ENCODE data around the gene ANAPC2. TPM values are rescaled to one million over a fixed set of nuclear protein-coding genes. Genes with fewer than 3 reads are reported as not detected.

Gene ANAPC2
- total RNA-seq, 4 donors from 2014 or later, result 14.0 to 34.1 (median 25.1) TPM

DNA sequence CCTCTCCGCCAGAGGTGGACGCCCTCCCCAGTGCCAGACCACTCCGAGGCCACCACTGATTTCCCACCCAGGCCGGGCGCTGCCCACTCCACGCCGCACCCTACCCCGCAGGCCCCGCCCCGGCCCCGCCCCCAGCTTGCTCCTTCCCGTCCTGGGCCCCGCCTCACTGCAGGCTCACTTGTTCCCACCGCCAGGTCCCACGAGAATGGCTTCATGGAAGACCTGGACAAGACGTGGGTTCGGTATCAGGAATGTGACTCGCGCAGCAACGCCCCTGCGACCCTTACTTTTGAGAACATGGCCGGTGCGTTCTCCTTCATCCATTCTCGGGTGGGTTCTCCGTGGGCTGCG lies 25.0 kb downstream of the ANAPC2 start:
- Histone ChIP-seq H3K4me1 (peaks cover 24 to 46% (median 28%) of the 10 kb centered on the region in 3 donors), H3K27me3 (peaks cover 41 to 100% (median 75%) of the 10 kb centered on the region in 4 donors), H3K36me3 (no peaks in the 10 kb centered on the region), H3K9me3 (no peaks in the 10 kb centered on the region), H3K4me3 (peak overlapping the region in 3 of 4 donors; percentile 22 to 60 (median 39)), H3K27ac (no peak overlapping the region)
- 50% methylated on average over 4 of the region's 26 CpGs; no CpG with 5 or more reads in 1 of the 2 donors for WGBS, 2 donors
- intact Hi-C loops (cut with DNase I), result no loop called here
- TF ChIP-seq POLR2A (IDR thresholded peaks at IDR 0.05), result no peak
- TF ChIP-seq, protein P1, sequence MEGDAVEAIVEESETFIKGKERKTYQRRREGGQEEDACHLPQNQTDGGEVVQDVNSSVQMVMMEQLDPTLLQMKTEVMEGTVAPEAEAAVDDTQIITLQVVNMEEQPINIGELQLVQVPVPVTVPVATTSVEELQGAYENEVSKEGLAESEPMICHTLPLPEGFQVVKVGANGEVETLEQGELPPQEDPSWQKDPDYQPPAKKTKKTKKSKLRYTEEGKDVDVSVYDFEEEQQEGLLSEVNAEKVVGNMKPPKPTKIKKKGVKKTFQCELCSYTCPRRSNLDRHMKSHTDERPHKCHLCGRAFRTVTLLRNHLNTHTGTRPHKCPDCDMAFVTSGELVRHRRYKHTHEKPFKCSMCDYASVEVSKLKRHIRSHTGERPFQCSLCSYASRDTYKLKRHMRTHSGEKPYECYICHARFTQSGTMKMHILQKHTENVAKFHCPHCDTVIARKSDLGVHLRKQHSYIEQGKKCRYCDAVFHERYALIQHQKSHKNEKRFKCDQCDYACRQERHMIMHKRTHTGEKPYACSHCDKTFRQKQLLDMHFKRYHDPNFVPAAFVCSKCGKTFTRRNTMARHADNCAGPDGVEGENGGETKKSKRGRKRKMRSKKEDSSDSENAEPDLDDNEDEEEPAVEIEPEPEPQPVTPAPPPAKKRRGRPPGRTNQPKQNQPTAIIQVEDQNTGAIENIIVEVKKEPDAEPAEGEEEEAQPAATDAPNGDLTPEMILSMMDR (IDR thresholded peaks at IDR 0.05), result no peak
- DNase-seq, result no peak

DNA sequence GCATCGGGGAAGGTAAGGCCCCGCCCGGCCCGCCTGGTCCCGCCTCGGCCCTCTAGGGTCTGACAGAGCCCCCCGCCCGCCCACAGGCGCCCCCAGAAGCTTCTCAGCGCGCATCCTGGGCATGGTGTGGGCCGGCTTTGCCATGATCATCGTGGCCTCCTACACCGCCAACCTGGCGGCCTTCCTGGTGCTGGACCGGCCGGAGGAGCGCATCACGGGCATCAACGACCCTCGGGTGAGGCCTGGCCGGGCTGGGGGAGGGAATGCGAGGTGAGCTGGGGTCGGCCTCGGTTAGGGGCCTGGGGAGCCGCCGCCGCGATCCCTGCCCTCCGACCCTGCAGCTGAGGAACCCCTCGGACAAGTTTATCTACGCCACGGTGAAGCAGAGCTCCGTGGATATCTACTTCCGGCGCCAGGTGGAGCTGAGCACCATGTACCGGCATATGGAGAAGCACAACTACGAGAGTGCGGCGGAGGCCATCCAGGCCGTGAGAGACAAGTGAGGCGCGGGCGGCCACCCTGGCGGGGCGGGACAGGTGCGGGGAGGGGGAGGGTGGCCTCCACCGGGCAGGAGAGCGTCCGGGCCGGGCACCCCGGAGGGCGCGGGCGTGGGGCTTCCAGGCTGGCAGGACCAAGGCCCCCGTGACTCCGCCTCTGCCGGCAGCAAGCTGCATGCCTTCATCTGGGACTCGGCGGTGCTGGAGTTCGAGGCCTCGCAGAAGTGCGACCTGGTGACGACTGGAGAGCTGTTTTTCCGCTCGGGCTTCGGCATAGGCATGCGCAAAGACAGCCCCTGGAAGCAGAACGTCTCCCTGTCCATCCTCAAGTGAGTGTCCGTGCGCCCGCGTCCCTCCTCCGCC lies 25.6 kb downstream of the ANAPC2 start:
- TF ChIP-seq, protein P1 (IDR thresholded peaks at IDR 0.05), result peak in 2 of 6 experiments; percentile 9 to 26
- no peak for TF ChIP-seq POLR2A (IDR thresholded peaks at IDR 0.05)

DNA sequence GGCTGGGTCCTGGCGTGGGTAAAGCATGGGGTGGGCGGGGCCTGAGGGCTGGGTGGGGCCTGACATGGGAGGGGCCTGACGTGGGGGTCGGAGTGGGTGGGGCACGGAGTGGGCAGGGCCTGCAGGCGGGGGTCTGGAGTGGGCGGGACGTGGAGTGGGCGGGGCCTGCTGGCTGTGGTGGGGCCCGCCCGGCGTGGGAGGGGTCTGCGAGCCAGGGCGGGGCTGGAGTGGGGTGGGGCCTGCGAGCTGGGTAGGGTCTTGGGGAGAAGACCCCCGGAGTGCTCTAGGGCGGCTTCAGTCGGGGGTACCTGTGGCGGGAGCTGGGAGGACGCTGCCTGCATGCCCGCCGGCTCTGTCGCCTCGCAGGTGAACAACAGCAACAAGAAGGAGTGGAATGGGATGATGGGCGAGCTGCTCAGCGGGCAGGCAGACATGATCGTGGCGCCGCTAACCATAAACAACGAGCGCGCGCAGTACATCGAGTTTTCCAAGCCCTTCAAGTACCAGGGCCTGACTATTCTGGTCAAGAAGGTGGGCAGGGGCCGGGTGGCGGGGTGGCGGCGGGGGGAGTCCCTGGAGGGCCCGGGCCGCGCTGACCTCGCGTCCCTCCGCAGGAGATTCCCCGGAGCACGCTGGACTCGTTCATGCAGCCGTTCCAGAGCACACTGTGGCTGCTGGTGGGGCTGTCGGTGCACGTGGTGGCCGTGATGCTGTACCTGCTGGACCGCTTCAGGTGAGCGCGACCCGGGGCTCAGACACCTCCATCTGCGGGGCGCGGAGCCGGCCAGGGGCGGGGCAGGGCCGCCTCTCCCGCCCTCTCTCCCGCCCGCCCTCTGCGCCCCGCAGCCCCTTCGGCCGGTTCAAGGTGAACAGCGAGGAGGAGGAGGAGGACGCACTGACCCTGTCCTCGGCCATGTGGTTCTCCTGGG lies 26.5 kb downstream of the ANAPC2 start:
- intact Hi-C loops (cut with DNase I), result no loop called here
- peaks cover 15 to 38% (median 21%) of the 10 kb centered on the region in 3 donors for H3K4me1 ChIP-seq
- no peaks in the 10 kb centered on the region for H3K36me3 ChIP-seq
- no peak overlapping the region for H3K27ac ChIP-seq
- H3K4me3 ChIP-seq, result peak overlapping the region in 3 of 4 donors; percentile 22 to 60 (median 39)
- no peaks in the 10 kb centered on the region for H3K9me3 ChIP-seq
- DNase-seq, result no peak
- peaks cover 26 to 100% (median 66%) of the 10 kb centered on the region in 4 donors for H3K27me3 ChIP-seq
- TF ChIP-seq, protein P1 (IDR thresholded peaks at IDR 0.05), result no peak
- TF ChIP-seq POLR2A (IDR thresholded peaks at IDR 0.05), result no peak
- WGBS, 2 donors, result 2 to 5% methylated on average over 4 to 30 of the region's 71 CpGs

More for the DNA sequence above, 25.6 kb downstream of the ANAPC2 start:
- peaks cover 35 to 100% (median 72%) of the 10 kb centered on the region in 4 donors for H3K27me3 ChIP-seq
- peak overlapping the region in 3 of 4 donors; percentile 22 to 60 (median 39) for H3K4me3 ChIP-seq
- WGBS, 2 donors, result 3 to 31% methylated on average over 5 of the region's 74 CpGs
- no peak for DNase-seq
- peaks cover 18 to 40% (median 22%) of the 10 kb centered on the region in 3 donors for H3K4me1 ChIP-seq
- peak overlapping the region in 1 of 4 donors; percentile 14 for H3K27ac ChIP-seq
- H3K9me3 ChIP-seq, result no peaks in the 10 kb centered on the region
- intact Hi-C loops (cut with DNase I), result no loop called here
- H3K36me3 ChIP-seq, result no peaks in the 10 kb centered on the region

DNA sequence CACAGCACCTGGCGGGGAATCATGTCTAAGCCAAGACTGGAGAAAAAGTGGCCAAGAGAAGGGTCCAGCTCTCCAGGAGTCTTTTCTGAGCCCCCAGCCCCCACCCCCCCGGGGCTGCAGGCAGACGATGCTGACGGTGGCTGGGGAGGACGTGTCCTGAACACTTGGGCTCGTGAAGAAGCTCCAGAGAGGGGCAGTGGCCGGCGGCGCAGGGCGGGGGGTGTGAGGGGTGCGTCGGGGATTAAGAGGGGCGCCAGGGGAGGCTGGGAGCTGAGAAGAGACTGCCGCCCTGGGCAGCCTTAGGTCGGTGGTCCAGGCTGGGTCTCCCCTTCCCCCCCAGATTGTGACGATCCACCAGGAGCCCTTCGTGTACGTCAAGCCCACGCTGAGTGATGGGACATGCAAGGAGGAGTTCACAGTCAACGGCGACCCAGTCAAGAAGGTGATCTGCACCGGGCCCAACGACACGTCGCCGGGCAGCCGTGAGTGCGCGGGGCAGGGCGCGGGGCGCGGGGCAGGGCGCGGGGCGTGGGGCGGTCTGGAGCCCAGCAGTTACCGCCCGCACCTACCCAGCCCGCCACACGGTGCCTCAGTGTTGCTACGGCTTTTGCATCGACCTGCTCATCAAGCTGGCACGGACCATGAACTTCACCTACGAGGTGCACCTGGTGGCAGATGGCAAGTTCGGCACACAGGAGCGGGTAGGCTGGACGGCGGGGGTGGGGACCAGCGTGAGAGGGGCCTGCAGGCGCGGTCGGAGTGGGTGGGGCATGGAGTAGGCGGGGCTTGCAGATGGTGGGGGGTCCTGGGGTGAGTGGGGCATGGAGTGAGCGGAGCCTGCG lies 27.4 kb downstream of the ANAPC2 start:
- intact Hi-C loops (cut with DNase I), result no loop called here
- H3K4me1 ChIP-seq, result peaks cover 20 to 44% (median 26%) of the 10 kb centered on the region in 3 donors
- peaks cover 26 to 100% (median 62%) of the 10 kb centered on the region in 4 donors for H3K27me3 ChIP-seq
- H3K9me3 ChIP-seq, result no peaks in the 10 kb centered on the region
- no peak for TF ChIP-seq POLR2A (IDR thresholded peaks at IDR 0.05)
- TF ChIP-seq, protein P1 (IDR thresholded peaks at IDR 0.05), result no peak
- no peak overlapping the region for H3K27ac ChIP-seq
- no peaks in the 10 kb centered on the region for H3K36me3 ChIP-seq
- 41 to 42% methylated on average over 16 to 20 of the region's 56 CpGs for WGBS, 2 donors
- DNase-seq, result no peak
- no peak overlapping the region for H3K4me3 ChIP-seq

Data from esophagus squamous epithelium (tissue), 5 donors.